NCI-H446 treated with DMSO at 0.1 percent for 48 hours (cell line): ENCODE results near the gene SLC22A4.

Source experiments
- DNase-seq: peaks from one replicate; lab custom pipeline; 2025; lab: John Stamatoyannopoulos, UW

Gene SLC22A4

GRCh38 chr5:132293992-132294727 lies at the start of gene SLC22A4:
TSS of gene SLC22A4 (plus strand) at chr5:132294394. CDS start at chr5:132294617, 223 bp downstream.
- DNase-seq, result peak; percentile 86

- no peak for DNase-seq
Measured at GRCh38 chr5:132245593-132245992, 48.6 kb upstream of the SLC22A4 start.

GRCh38 chr5:132246806-132247205 lies 47.4 kb upstream of the SLC22A4 start:
- DNase-seq, result no peak

GRCh38 chr5:132250547-132250946 lies 43.6 kb upstream of the SLC22A4 start:
- no peak for DNase-seq

GRCh38 chr5:132251220-132251725 lies 42.9 kb upstream of the SLC22A4 start:
- no peak for DNase-seq

GRCh38 chr5:132253008-132253441 lies 41.2 kb upstream of the SLC22A4 start:
- DNase-seq, result no peak

- no peak for DNase-seq
Measured at GRCh38 chr5:132253452-132254320, 40.5 kb upstream of the SLC22A4 start.

GRCh38 chr5:132254321-132254977 lies 39.7 kb upstream of the SLC22A4 start:
- no peak for DNase-seq

GRCh38 chr5:132256086-132256782 lies 38.0 kb upstream of the SLC22A4 start:
- no peak for DNase-seq

- DNase-seq, result no peak
Measured at GRCh38 chr5:132256783-132257130, 37.4 kb upstream of the SLC22A4 start.

- no peak for DNase-seq
Measured at GRCh38 chr5:132257131-132258101, 36.8 kb upstream of the SLC22A4 start, which contains the start of gene PDLIM4. TSS of gene PDLIM4 (plus strand) at chr5:132257696. CDS start at chr5:132257735, 39 bp downstream.

GRCh38 chr5:132258102-132259068 lies 35.8 kb upstream of the SLC22A4 start:
- DNase-seq, result no peak

- no peak for DNase-seq
Measured at GRCh38 chr5:132259069-132259851, 34.9 kb upstream of the SLC22A4 start.

- DNase-seq, result no peak
Measured at GRCh38 chr5:132260051-132260450, 34.1 kb upstream of the SLC22A4 start.

- DNase-seq, result no peak
Measured at GRCh38 chr5:132260714-132261551, 33.3 kb upstream of the SLC22A4 start.

- DNase-seq, result no peak
Measured at GRCh38 chr5:132261881-132262845, 32.0 kb upstream of the SLC22A4 start.
